ENCODE results near the gene DNAH6.

DNA sequence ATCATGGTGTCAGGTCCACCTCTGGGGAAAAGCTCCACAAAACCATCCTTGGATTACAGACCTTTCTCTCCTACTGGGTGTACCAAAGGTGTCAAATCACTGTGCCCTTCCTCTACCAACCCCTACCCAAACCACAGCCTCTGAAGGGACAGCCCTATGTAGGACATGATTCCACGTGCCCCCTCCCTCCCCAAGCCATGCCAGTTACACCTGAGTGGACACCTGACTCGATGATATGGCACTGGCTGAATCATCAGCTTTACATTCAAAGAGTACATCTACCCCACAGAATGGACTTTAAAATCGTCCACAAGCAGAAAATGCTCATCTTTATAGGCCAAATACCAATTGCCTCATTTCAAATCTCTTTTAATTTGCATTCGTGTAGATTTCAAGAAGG lies 338.6 kb downstream of the DNAH6 start:
- TF ChIP-seq POLR2A (IDR thresholded peaks at IDR 0.05; ENCODE audit: low read length): no peak
- no peak for TF ChIP-seq GATA1 (IDR thresholded peaks at IDR 0.05; ENCODE audit: low read depth, low read length)

All from erythroblast (primary cell).